Effector CD8-positive, alpha-beta T cell (primary cell): ENCODE results near the gene CPNE8.

Experiments
- DNase-seq: peaks from one replicate; lab custom pipeline; 2025; lab: John Stamatoyannopoulos, UW

The CPNE8 gene

GRCh38 chr12:38728894-38729293, 176.5 kb downstream of the CPNE8 start:
- DNase-seq = no peak

- no peak for DNase-seq
These were observed 183.7 kb downstream of the CPNE8 start for GRCh38 chr12:38721611-38722252.

GRCh38 chr12:38720661-38721060, 184.7 kb downstream of the CPNE8 start:
- no peak for DNase-seq

- DNase-seq = no peak
These were observed 192.1 kb downstream of the CPNE8 start for GRCh38 chr12:38713294-38713693.

- no peak for DNase-seq
These were observed 194.3 kb downstream of the CPNE8 start for GRCh38 chr12:38711054-38711453.

GRCh38 chr12:38708466-38708865, 196.9 kb downstream of the CPNE8 start:
- no peak for DNase-seq

- no peak for DNase-seq
These were observed 197.7 kb downstream of the CPNE8 start for GRCh38 chr12:38707648-38708047.

- no peak for DNase-seq
These were observed 208.1 kb downstream of the CPNE8 start for GRCh38 chr12:38697289-38697688.

- DNase-seq = no peak
These were observed 210.3 kb downstream of the CPNE8 start for GRCh38 chr12:38695057-38695456.

- DNase-seq = no peak
These were observed 214.2 kb downstream of the CPNE8 start for GRCh38 chr12:38691164-38691563.

- DNase-seq = no peak
These were observed 214.7 kb downstream of the CPNE8 start for GRCh38 chr12:38690646-38691045.

GRCh38 chr12:38689704-38690103, 215.7 kb downstream of the CPNE8 start:
- no peak for DNase-seq

GRCh38 chr12:38689195-38689594, 216.2 kb downstream of the CPNE8 start:
- no peak for DNase-seq

GRCh38 chr12:38682521-38682920, 222.9 kb downstream of the CPNE8 start:
- no peak for DNase-seq

GRCh38 chr12:38669530-38669929, 235.9 kb downstream of the CPNE8 start:
- DNase-seq = no peak

- DNase-seq = no peak
These were observed 236.3 kb downstream of the CPNE8 start for GRCh38 chr12:38669081-38669480.

- no peak for DNase-seq
These were observed 239.0 kb downstream of the CPNE8 start for GRCh38 chr12:38666425-38666824.

- DNase-seq = no peak
These were observed 240.6 kb downstream of the CPNE8 start for GRCh38 chr12:38664661-38665269.

GRCh38 chr12:38662829-38663228, 242.6 kb downstream of the CPNE8 start:
- no peak for DNase-seq

GRCh38 chr12:38653650-38654049, 251.7 kb downstream of the CPNE8 start:
- DNase-seq = no peak

GRCh38 chr12:38648813-38649212, 256.6 kb downstream of the CPNE8 start:
- DNase-seq = no peak

GRCh38 chr12:38646146-38646545, 259.2 kb downstream of the CPNE8 start:
- no peak for DNase-seq

- DNase-seq = no peak
These were observed 265.8 kb downstream of the CPNE8 start for GRCh38 chr12:38639625-38640024.

- DNase-seq = no peak
These were observed 267.0 kb downstream of the CPNE8 start for GRCh38 chr12:38638401-38638800.
